ENCODE results near the gene CREB5. TPM values are rescaled to one million over a fixed set of nuclear protein-coding genes. Genes with fewer than 3 reads are reported as not detected.

CREB5 gene
- total and polyA plus RNA-seq, 2 of the 13 experiments (the other 11 are each of a cell fraction or from before 2014, with no cell fraction given): 0.38 to 0.71 TPM

DNA sequence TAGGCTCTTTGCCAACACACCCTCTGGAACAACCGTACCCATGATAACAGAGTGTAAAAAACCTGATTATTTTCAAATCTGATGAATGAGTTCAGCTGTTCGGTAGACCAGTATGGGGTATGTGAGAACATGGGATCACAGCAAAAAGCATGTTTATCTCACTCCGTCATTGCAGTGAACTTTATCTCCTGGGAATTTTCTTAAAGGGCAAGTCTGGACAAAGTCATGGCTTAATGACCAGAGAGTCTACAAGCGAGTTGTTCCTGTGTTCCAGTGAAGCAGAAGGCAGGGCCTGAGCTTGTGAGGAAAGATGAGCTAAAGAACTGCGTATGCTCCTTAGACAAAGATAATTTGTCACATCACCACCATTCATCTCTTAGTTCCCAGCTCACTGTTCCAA is 326.1 kb downstream of the CREB5 start:
- no peaks in the 10 kb centered on the region for H3K36me3 ChIP-seq (replicated peaks in 1 of 2; ENCODE audit: control insufficient read depth in 1 of 2, insufficient read depth in 2 of 2, low read length in 2 of 2)
- no peaks in the 10 kb centered on the region for H3K4me1 ChIP-seq (ENCODE audit: insufficient read depth, low read length)
- no peak for ATAC-seq
- no peak overlapping the region for H3K4me2 ChIP-seq (ENCODE audit: low read depth, low read length)
- no peak for DNase-seq (ENCODE audit: low spot score)
- no peak overlapping the region for H3K4me3 ChIP-seq (replicated peaks in 1 of 3; ENCODE audit: insufficient read depth in 1 of 3, low read depth in 2 of 3, low read length in 3 of 3)
- intact Hi-C loops (cut with micrococcal nuclease; ENCODE audit: unreplicated experiment) (no loop called here), in situ Hi-C loops (cut with HindIII; ENCODE audit: extremely low pct_ligation_motif_present, low pct_unique_long_range_greater_than_20kb) (no loop called here)
- no peak for FAIRE-seq
- CTCF ChIA-PET (ENCODE audit: low intra/inter-chr PET ratio, low total read pairs): no interaction called here
- TF ChIP-seq PPARG (CRISPR knock-in tag; conservative IDR thresholded peaks at IDR 0.05) (no peak), SETDB1 (CRISPR knock-in tag; IDR thresholded peaks at IDR 0.05; ENCODE audit: borderline replicate concordance) (no peak), ZNF501 (CRISPR knock-in tag; IDR thresholded peaks at IDR 0.05) (no peak), ZSCAN30 (CRISPR knock-in tag; IDR thresholded peaks at IDR 0.05) (no peak), FOXK1 (CRISPR knock-in tag; IDR thresholded peaks at IDR 0.05; ENCODE audit: borderline replicate concordance, low read depth) (no peak)
- H4K20me1 ChIP-seq (ENCODE audit: insufficient read depth, low read length): no peaks in the 10 kb centered on the region
- no peak overlapping the region for H3K9ac ChIP-seq (ENCODE audit: insufficient read depth, low read depth, low read length)
- H3K79me2 ChIP-seq (ENCODE audit: insufficient read depth, low read length): no peaks in the 10 kb centered on the region
- WGBS (ENCODE audit: low lambda C conversion rate): 13% methylated on average over 5 of the region's 5 CpGs
- no peak overlapping the region for H3K27ac ChIP-seq (ENCODE audit: extremely low read length, insufficient read depth, low read length)
- H3K27me3 ChIP-seq (ENCODE audit: control insufficient read depth in 1 of 2, insufficient read depth in 2 of 2, low read length in 2 of 2): no peaks in the 10 kb centered on the region
- BruUV-seq (replicated peaks): no TSS peak
- POLR2A ChIA-PET: no interaction called here
- H2AFZ ChIP-seq (ENCODE audit: low read length): no peak overlapping the region
- no peaks in the 10 kb centered on the region for H3K9me3 ChIP-seq (ENCODE audit: low read length)

DNA sequence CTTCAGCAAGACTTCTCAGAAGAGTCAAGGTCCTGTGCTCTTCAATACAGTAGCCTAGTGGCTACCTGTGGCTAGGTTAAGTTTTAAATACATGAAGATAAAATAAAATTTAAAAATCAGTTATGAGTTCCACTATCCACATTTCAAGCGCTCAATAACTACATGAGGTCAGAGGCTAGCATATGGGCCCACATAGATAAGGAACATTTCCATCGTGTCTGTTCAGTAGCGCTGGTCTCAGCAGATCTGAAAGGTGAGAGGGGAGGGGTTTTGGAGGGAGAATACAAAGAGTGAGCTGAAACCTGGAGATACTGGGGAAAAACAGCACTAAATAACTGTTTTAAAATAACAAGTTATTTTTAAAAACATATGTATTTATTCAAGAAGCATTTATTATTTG is 326.8 kb downstream of the CREB5 start:
- Histone ChIP-seq H3K79me2 (ENCODE audit: insufficient read depth, low read length) (no peaks in the 10 kb centered on the region), H4K20me1 (ENCODE audit: insufficient read depth, low read length) (no peaks in the 10 kb centered on the region), H3K9me3 (ENCODE audit: low read length) (no peaks in the 10 kb centered on the region), H3K36me3 (replicated peaks in 1 of 2; ENCODE audit: control insufficient read depth in 1 of 2, insufficient read depth in 2 of 2, low read length in 2 of 2) (no peaks in the 10 kb centered on the region), H3K9ac (ENCODE audit: insufficient read depth, low read depth, low read length) (no peak overlapping the region), H3K4me2 (ENCODE audit: low read depth, low read length) (no peak overlapping the region), H3K4me1 (ENCODE audit: insufficient read depth, low read length) (no peaks in the 10 kb centered on the region), H3K4me3 (replicated peaks in 1 of 3; ENCODE audit: insufficient read depth in 1 of 3, low read depth in 2 of 3, low read length in 3 of 3) (no peak overlapping the region), H3K27ac (ENCODE audit: extremely low read length, insufficient read depth, low read length) (no peak overlapping the region), H3K27me3 (ENCODE audit: control insufficient read depth in 1 of 2, insufficient read depth in 2 of 2, low read length in 2 of 2) (no peaks in the 10 kb centered on the region), H2AFZ (ENCODE audit: low read length) (no peak overlapping the region)
- ChIA-PET POLR2A (no interaction called here), CTCF (ENCODE audit: low intra/inter-chr PET ratio, low total read pairs) (no interaction called here)
- no peak for DNase-seq (ENCODE audit: low spot score)
- no TSS peak for BruUV-seq (replicated peaks)
- in situ Hi-C loops (cut with HindIII; ENCODE audit: extremely low pct_ligation_motif_present, low pct_unique_long_range_greater_than_20kb) (no loop called here), intact Hi-C loops (cut with micrococcal nuclease; ENCODE audit: unreplicated experiment) (no loop called here)
- FAIRE-seq: no peak
- WGBS (ENCODE audit: low lambda C conversion rate): 83% methylated on average over 3 of the region's 3 CpGs
- no peak for ATAC-seq
- TF ChIP-seq, protein P1, sequence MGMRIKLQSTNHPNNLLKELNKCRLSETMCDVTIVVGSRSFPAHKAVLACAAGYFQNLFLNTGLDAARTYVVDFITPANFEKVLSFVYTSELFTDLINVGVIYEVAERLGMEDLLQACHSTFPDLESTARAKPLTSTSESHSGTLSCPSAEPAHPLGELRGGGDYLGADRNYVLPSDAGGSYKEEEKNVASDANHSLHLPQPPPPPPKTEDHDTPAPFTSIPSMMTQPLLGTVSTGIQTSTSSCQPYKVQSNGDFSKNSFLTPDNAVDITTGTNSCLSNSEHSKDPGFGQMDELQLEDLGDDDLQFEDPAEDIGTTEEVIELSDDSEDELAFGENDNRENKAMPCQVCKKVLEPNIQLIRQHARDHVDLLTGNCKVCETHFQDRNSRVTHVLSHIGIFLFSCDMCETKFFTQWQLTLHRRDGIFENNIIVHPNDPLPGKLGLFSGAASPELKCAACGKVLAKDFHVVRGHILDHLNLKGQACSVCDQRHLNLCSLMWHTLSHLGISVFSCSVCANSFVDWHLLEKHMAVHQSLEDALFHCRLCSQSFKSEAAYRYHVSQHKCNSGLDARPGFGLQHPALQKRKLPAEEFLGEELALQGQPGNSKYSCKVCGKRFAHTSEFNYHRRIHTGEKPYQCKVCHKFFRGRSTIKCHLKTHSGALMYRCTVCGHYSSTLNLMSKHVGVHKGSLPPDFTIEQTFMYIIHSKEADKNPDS (CRISPR knock-in tag; IDR thresholded peaks at IDR 0.05): no peak
- TF ChIP-seq TMF1 (CRISPR knock-in tag; IDR thresholded peaks at IDR 0.05; ENCODE audit: low read depth) (no peak), MXI1 (IDR thresholded peaks at IDR 0.05; ENCODE audit: borderline replicate concordance, low read depth, low read length) (no peak), ONECUT2 (CRISPR knock-in tag; IDR thresholded peaks at IDR 0.05) (no peak), EEA1 (CRISPR knock-in tag; IDR thresholded peaks at IDR 0.05; ENCODE audit: borderline replicate concordance) (no peak), ZNF83 (CRISPR knock-in tag; IDR thresholded peaks at IDR 0.05; ENCODE audit: borderline replicate concordance) (no peak), TEAD2 (CRISPR knock-in tag; IDR thresholded peaks at IDR 0.05) (no peak), ZBTB1 (CRISPR knock-in tag; IDR thresholded peaks at IDR 0.05; ENCODE audit: borderline replicate concordance) (no peak)
- TF ChIP-seq, protein P2, sequence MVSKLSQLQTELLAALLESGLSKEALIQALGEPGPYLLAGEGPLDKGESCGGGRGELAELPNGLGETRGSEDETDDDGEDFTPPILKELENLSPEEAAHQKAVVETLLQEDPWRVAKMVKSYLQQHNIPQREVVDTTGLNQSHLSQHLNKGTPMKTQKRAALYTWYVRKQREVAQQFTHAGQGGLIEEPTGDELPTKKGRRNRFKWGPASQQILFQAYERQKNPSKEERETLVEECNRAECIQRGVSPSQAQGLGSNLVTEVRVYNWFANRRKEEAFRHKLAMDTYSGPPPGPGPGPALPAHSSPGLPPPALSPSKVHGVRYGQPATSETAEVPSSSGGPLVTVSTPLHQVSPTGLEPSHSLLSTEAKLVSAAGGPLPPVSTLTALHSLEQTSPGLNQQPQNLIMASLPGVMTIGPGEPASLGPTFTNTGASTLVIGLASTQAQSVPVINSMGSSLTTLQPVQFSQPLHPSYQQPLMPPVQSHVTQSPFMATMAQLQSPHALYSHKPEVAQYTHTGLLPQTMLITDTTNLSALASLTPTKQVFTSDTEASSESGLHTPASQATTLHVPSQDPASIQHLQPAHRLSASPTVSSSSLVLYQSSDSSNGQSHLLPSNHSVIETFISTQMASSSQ (IDR thresholded peaks at IDR 0.05; ENCODE audit: low read depth): no peak
- TF ChIP-seq, protein P2 (CRISPR knock-in tag; IDR thresholded peaks at IDR 0.05; ENCODE audit: borderline replicate concordance): no peak
